H1 (cell line): ENCODE results near the gene RSAD1. TPM values are rescaled to one million over a fixed set of nuclear protein-coding genes. Genes with fewer than 3 reads are reported as not detected.

Source experiments
- BACH1 ChIP-seq: IDR thresholded peaks from 2 replicates; pipeline ENCODE4 v1.6.1; 2012; ENCODE audit warnings: low read length, improper control_type of control experiment
- BCL11A ChIP-seq, 2 experiments: IDR thresholded peaks; one replicate each; pipeline ENCODE4 v1.6.1; 2011; ENCODE audit warnings: low read depth in 2 of 2, low read length in 2 of 2, mild to moderate bottlenecking in 2 of 2
- BRCA1 ChIP-seq: IDR thresholded peaks from 2 replicates; pipeline ENCODE4 v1.6.1; 2012; ENCODE audit warnings: low read depth, low read length, improper control_type of control experiment
- CHD2 ChIP-seq: IDR thresholded peaks from 2 replicates; pipeline ENCODE4 v1.6.1; 2012; ENCODE audit warnings: low read length, improper control_type of control experiment
- CREB1 ChIP-seq: IDR thresholded peaks from 2 replicates; pipeline ENCODE4 v1.6.1; 2012; ENCODE audit warnings: inconsistent platforms
- EP300 ChIP-seq, 2 experiments: IDR thresholded peaks; 1 replicate in 1 of 2; 2 replicates in 1 of 2; pipeline ENCODE4 v1.6.1; 2011 to 2012; ENCODE audit warnings: low read depth in 2 of 2, low read length in 2 of 2, mild to moderate bottlenecking in 2 of 2, borderline replicate concordance in 1 of 2, inconsistent platforms in 1 of 2, moderate library complexity in 1 of 2
- GABPA ChIP-seq: IDR thresholded peaks from 2 replicates; pipeline ENCODE4 v1.6.1; 2011; ENCODE audit warnings: mild to moderate bottlenecking, low read length, moderate library complexity, borderline replicate concordance; ENCODE audit not compliant: insufficient read depth
- GTF2F1 ChIP-seq: IDR thresholded peaks from 2 replicates; pipeline ENCODE4 v1.6.1; 2012; ENCODE audit warnings: low read depth, low read length, improper control_type of control experiment, borderline replicate concordance
- HDAC2 ChIP-seq, 2 experiments: fragments of 300-600 bp in 1 of 2; sonication (generic) in 1 of 2; IDR thresholded peaks; 2 replicates each; pipeline ENCODE4 v1.6.1; 2011 to 2012; ENCODE audit warnings: low read depth in 2 of 2, low read length in 2 of 2, mild to moderate bottlenecking in 2 of 2, moderate library complexity in 2 of 2, borderline replicate concordance in 1 of 2, inconsistent platforms in 1 of 2
- HDAC6 ChIP-seq: IDR thresholded peaks from one replicate; pipeline ENCODE4 v1.7.1; 2012; ENCODE audit warnings: low read depth, mild to moderate bottlenecking, inconsistent platforms, low read length, moderate library complexity
- KDM5A ChIP-seq: fragments of 200-600 bp; IDR thresholded peaks from 2 replicates; pipeline ENCODE4 v1.7.1; 2012; ENCODE audit warnings: mild to moderate bottlenecking, low read length, inconsistent platforms, mixed read lengths
- MAFK ChIP-seq: IDR thresholded peaks from 2 replicates; pipeline ENCODE4 v1.6.1; 2012; ENCODE audit warnings: low read depth, mild to moderate bottlenecking, improper control_type of control experiment, low read length
- NRF1 ChIP-seq: IDR thresholded peaks from 2 replicates; pipeline ENCODE4 v1.6.1; 2011; ENCODE audit warnings: mild to moderate bottlenecking, low read depth, low read length, improper control_type of control experiment
- POLR2AphosphoS5 ChIP-seq: IDR thresholded peaks from 2 replicates; pipeline ENCODE4 v1.6.1; 2011; ENCODE audit warnings: low read depth, low read length
- RAD21 ChIP-seq, 2 experiments: IDR thresholded peaks in 1 of 2; conservative IDR thresholded peaks in 1 of 2; 2 replicates each; pipeline ENCODE4 v1.6.1; 2011; ENCODE audit warnings: low read depth in 2 of 2, low read length in 2 of 2, improper control_type of control experiment in 1 of 2, inconsistent platforms in 1 of 2, mild to moderate bottlenecking in 1 of 2, moderate library complexity in 1 of 2
- RFX5 ChIP-seq: IDR thresholded peaks from 2 replicates; pipeline ENCODE4 v1.6.1; 2011; ENCODE audit warnings: low read depth, low read length, improper control_type of control experiment, borderline replicate concordance
- SAP30 ChIP-seq: fragments of 300-600 bp; sonication (generic); IDR thresholded peaks from 2 replicates; pipeline ENCODE4 v1.7.1; 2012; ENCODE audit warnings: low read length, moderate library complexity, mild to moderate bottlenecking, inconsistent platforms; ENCODE audit not compliant: insufficient read depth, insufficient replicate concordance
- TAF1 ChIP-seq: IDR thresholded peaks from 2 replicates; pipeline ENCODE4 v1.6.1; 2011; ENCODE audit warnings: mild to moderate bottlenecking, low read depth, low read length
- TEAD4 ChIP-seq: IDR thresholded peaks from 2 replicates; pipeline ENCODE4 v1.6.1; 2012; ENCODE audit warnings: low read depth, low read length, inconsistent platforms, mixed read lengths
- polyA plus RNA-seq, 7 experiments: library from polyadenylated mRNA; depleted of rRNA in 3 of 7; stranded (reverse) in 5 of 7; unstranded in 2 of 7; fragments of >200 nt in 5 of 7; fragments of 200-250 nt in 2 of 7; gene quantifications; 1 replicate in 5 of 7; 2 replicates in 1 of 7; 4 replicates in 1 of 7; pipeline versions ENCODE4 v1.2.1 to v1.2.3, GENCODE V29; 2011 to 2013; ENCODE audit warnings: missing spikeins in 2 of 7, mixed read lengths in 2 of 7
- total RNA-seq: library from RNA; stranded (reverse); fragmentation: NEBNext Ultra II Directional; extraction: Animal tissue kit (Norgen Biotek cat#: 25700); gene quantifications from 2 replicates; pipeline ENCODE4 v1.2.1, GENCODE V29; 2021
- TF ChIP-seq, protein P1 (sequence below), 3 experiments: IDR thresholded peaks; 1 replicate in 2 of 3; 2 replicates in 1 of 3; pipeline versions ENCODE4 v1.5.1 to v1.6.1; 2011; ENCODE audit warnings: low read length in 3 of 3, mild to moderate bottlenecking in 3 of 3, inconsistent platforms in 2 of 3, low read depth in 1 of 3, moderate library complexity in 1 of 3; ENCODE audit not compliant: insufficient read depth in 1 of 3; ENCODE audit errors: control extremely low read depth in 1 of 3
- TF ChIP-seq, protein P2 (sequence below): IDR thresholded peaks from 2 replicates; pipeline ENCODE4 v1.6.1; 2011; ENCODE audit warnings: low read length, improper control_type of control experiment

Gene RSAD1
- total and polyA plus RNA-seq, 2 of the 8 experiments (the other 6 are each of a cell fraction or from before 2014, with no cell fraction given), result 17.9 to 33.5 TPM

DNA sequence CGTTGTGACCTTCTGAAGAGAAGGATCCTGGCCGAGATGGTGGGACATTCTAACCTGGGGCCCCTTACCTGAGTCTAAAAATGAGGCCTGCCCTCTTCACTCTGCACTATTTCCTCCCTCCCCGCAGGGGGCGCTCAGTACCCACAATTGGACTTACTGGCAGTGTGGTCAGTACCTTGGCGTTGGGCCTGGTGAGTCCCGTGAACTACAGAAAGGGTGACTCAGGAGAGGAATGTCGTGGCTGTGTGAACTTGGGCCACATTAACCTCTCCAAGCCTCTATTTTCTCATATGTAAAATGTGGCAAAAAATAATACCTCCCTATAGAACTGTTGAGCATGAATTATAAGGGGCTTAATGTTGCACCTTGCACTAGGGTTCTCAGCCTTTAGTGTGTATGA, 3.9 kb downstream of the RSAD1 start (continued):
- TF ChIP-seq, protein P1, sequence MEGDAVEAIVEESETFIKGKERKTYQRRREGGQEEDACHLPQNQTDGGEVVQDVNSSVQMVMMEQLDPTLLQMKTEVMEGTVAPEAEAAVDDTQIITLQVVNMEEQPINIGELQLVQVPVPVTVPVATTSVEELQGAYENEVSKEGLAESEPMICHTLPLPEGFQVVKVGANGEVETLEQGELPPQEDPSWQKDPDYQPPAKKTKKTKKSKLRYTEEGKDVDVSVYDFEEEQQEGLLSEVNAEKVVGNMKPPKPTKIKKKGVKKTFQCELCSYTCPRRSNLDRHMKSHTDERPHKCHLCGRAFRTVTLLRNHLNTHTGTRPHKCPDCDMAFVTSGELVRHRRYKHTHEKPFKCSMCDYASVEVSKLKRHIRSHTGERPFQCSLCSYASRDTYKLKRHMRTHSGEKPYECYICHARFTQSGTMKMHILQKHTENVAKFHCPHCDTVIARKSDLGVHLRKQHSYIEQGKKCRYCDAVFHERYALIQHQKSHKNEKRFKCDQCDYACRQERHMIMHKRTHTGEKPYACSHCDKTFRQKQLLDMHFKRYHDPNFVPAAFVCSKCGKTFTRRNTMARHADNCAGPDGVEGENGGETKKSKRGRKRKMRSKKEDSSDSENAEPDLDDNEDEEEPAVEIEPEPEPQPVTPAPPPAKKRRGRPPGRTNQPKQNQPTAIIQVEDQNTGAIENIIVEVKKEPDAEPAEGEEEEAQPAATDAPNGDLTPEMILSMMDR (IDR thresholded peaks at IDR 0.05; ENCODE audit: control extremely low read depth in 1 of 3, insufficient read depth in 1 of 3, low read depth in 1 of 3, low read length in 3 of 3), result peak; percentile 86 to 97 (median 94)
- no peak for TF ChIP-seq TAF1
- no peak for TF ChIP-seq POLR2AphosphoS5
- TF ChIP-seq RFX5, result no peak
- peak; percentile 95 to 98 for TF ChIP-seq RAD21 (IDR thresholded peaks at IDR 0.05 in 1 of 2, conservative IDR thresholded peaks at IDR 0.05 in 1 of 2; ENCODE audit: low read depth in 2 of 2, low read length in 2 of 2)
- TF ChIP-seq, protein P2, sequence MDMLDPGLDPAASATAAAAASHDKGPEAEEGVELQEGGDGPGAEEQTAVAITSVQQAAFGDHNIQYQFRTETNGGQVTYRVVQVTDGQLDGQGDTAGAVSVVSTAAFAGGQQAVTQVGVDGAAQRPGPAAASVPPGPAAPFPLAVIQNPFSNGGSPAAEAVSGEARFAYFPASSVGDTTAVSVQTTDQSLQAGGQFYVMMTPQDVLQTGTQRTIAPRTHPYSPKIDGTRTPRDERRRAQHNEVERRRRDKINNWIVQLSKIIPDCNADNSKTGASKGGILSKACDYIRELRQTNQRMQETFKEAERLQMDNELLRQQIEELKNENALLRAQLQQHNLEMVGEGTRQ, result no peak
- TF ChIP-seq EP300 (IDR thresholded peaks at IDR 0.05; ENCODE audit: borderline replicate concordance in 1 of 2, low read depth in 2 of 2, low read length in 2 of 2), result no peak
- TF ChIP-seq HDAC2 (IDR thresholded peaks at IDR 0.05; ENCODE audit: borderline replicate concordance in 1 of 2, low read depth in 2 of 2, low read length in 2 of 2), result no peak
- no peak for TF ChIP-seq SAP30
- no peak for TF ChIP-seq MAFK
- TF ChIP-seq BCL11A (IDR thresholded peaks at IDR 0.05; ENCODE audit: low read depth in 2 of 2, low read length in 2 of 2), result no peak
- TF ChIP-seq KDM5A, result no peak
- no peak for TF ChIP-seq NRF1
- TF ChIP-seq HDAC6, result no peak
- TF ChIP-seq CHD2, result no peak
- TF ChIP-seq GTF2F1, result no peak
- TF ChIP-seq TEAD4, result 0 out of 2 replicates have a peak, but pooled peaks have one; percentile 58
- TF ChIP-seq CREB1, result no peak
- no peak; the same call in 1 of the 2 replicates for TF ChIP-seq GABPA
- TF ChIP-seq BACH1, result peak; percentile 61
- no peak for TF ChIP-seq BRCA1
